Inflammatory macrophage (primary cell): ENCODE measurements around the gene MCM3.

Experiments
- DNase-seq, 2 donors: peaks; one replicate each; pipeline ENCODE4 v3.0.0-alpha.2; 2020 to 2022

MCM3 gene

GRCh38 chr6:52245425-52245824 is 39.1 kb downstream of the MCM3 start:
- no peak for DNase-seq

GRCh38 chr6:52244400-52244799 is 40.1 kb downstream of the MCM3 start, which contains the start of gene IL17F:
Gene IL17F (minus strand): TSS chr6:52244500. CDS start chr6:52244429, 71 bp downstream.
- no peak for DNase-seq

- DNase-seq, result no peak
Measured at GRCh38 chr6:52243282-52243893, 41.2 kb downstream of the MCM3 start.

GRCh38 chr6:52241819-52242218 is 42.7 kb downstream of the MCM3 start:
- no peak for DNase-seq

- DNase-seq, result peak in 1 of 2 donors; percentile 1
Measured at GRCh38 chr6:52233975-52234823, 50.3 kb downstream of the MCM3 start.

- DNase-seq, result no peak
Measured at GRCh38 chr6:52233005-52233404, 51.5 kb downstream of the MCM3 start.

GRCh38 chr6:52231406-52232127 is 53.0 kb downstream of the MCM3 start:
- no peak for DNase-seq

GRCh38 chr6:52230685-52231084 is 53.9 kb downstream of the MCM3 start:
- DNase-seq, result peak; percentile 1 to 15

- DNase-seq, result no peak
Measured at GRCh38 chr6:52227495-52227894, 57.0 kb downstream of the MCM3 start.

- no peak for DNase-seq
Measured at GRCh38 chr6:52221302-52221701, 63.2 kb downstream of the MCM3 start.

GRCh38 chr6:52217761-52218160 is 66.8 kb downstream of the MCM3 start:
- DNase-seq, result no peak

- DNase-seq, result no peak
Measured at GRCh38 chr6:52216932-52217575, 67.5 kb downstream of the MCM3 start.

GRCh38 chr6:52215787-52216186 is 68.8 kb downstream of the MCM3 start:
- no peak for DNase-seq
